Body of pancreas (tissue), 4 donors: ENCODE results near the gene ZNF761. TPM values are rescaled to one million over a fixed set of nuclear protein-coding genes. Genes with fewer than 3 reads are reported as not detected.
"Not testable (repeated sequence)": the region's sequence is repeated elsewhere in the genome, so short reads cannot be mapped to it uniquely, and the experiment has no call there.

Experiments
- ATAC-seq: fragments of 150-250 bp; one replicate; pipeline ENCODE4 v1.9.1; 2016
- DNase-seq, 4 donors: peaks; one replicate each; pipeline ENCODE4 v3.0.0-alpha.2; 2019
- H3K27ac ChIP-seq, 4 donors: fragments of 200-600 bp; sonication (generic); 1 replicate in 3 of 4; 2 replicates in 1 of 4; pipeline versions ENCODE4 v1.5.1 to v1.6.1; 2016 to 2019; ENCODE audit warnings: mild to moderate bottlenecking in 1 of 4, mixed read lengths in 1 of 4, moderate library complexity in 1 of 4
- H3K27me3 ChIP-seq, 2 donors: fragments of 200-600 bp; sonication (generic); one replicate each; pipeline ENCODE4 v1.6.0; 2016; ENCODE audit warnings: mild to moderate bottlenecking in 1 of 2
- H3K36me3 ChIP-seq, 2 donors: fragments of 200-600 bp; sonication (generic); replicated peaks in 1 of 2; 2 replicates each; pipeline ENCODE4 v1.5.1; 2016; ENCODE audit warnings: low read depth in 2 of 2; ENCODE audit not compliant: insufficient read depth in 1 of 2
- H3K4me1 ChIP-seq: fragments of 200-600 bp; sonication (generic); one replicate; pipeline ENCODE4 v1.6.0; 2016
- H3K4me3 ChIP-seq, 2 donors: fragments of 200-600 bp; sonication (generic); 1 replicate in 1 of 2; 2 replicates in 1 of 2; pipeline ENCODE4 v1.5.1; 2016 to 2019
- H3K9me3 ChIP-seq, 3 donors: fragments of 200-600 bp; sonication (generic); 1 replicate in 2 of 3; 2 replicates in 1 of 3; pipeline ENCODE4 v1.5.1; 2016
- CTCF ChIP-seq, 7 experiments: fragments of 450-650 bp in 4 of 7; fragments of 200-600 bp in 3 of 7; sonication (generic) in 3 of 7; IDR thresholded peaks; one replicate each; pipeline ENCODE4 v1.5.1; 2016 to 2019; ENCODE audit warnings: antibody characterized with exemption in 7 of 7
- POLR2A ChIP-seq, 3 donors: fragments of 450-650 bp; IDR thresholded peaks; one replicate each; pipeline ENCODE4 v1.6.1; 2016; ENCODE audit warnings: antibody characterized with exemption in 3 of 3, mild to moderate bottlenecking in 2 of 3
- WGBS, 2 donors: methylation state at CpG; one replicate each; pipeline ENCODE4 v1.1.5; 2017; 5-methylcytosine and 5-hydroxymethylcytosine counted together
- intact Hi-C: fragments of 100-400 bp; cut with DNase I; formaldehyde crosslinking; loops from one replicate; pipeline ENCODE4 v1.15.1; 2023
- total RNA-seq, 2 donors: library from RNA; depleted of rRNA; stranded (reverse); fragments of >200 nt; gene quantifications; one replicate each; pipeline ENCODE4 v1.1.0, GENCODE V29; 2016

The ZNF761 gene
- total RNA-seq, 2 donors from 2014 or later = 4.3 to 6.2 TPM

GRCh38 chr19:53432088-53432661 is 391 bp downstream of the ZNF761 start:
- Histone ChIP-seq H3K9me3 (no peaks in the 10 kb centered on the region), H3K4me3 (peak overlapping the region; percentile 62 to 70), H3K4me1 (peaks cover 18% of the 10 kb centered on the region), H3K27me3 (no peaks in the 10 kb centered on the region), H3K27ac (peak overlapping the region; percentile 65 to 93 (median 88)), H3K36me3 (no peaks in the 10 kb centered on the region)
- intact Hi-C loops = no loop called here
- TF ChIP-seq CTCF (IDR thresholded peaks at IDR 0.05) = no peak
- no peak for TF ChIP-seq POLR2A (IDR thresholded peaks at IDR 0.05)
- ATAC-seq (peak; percentile 16), DNase-seq (peak in 3 of 4 donors; percentile 13 to 35 (median 30))
- WGBS, 2 donors = 0 to 1% methylated on average over 19 to 30 of the region's 30 CpGs

- intact Hi-C loops, ATAC-seq, DNase-seq, H3K4me3 ChIP-seq, H3K4me1 ChIP-seq, H3K27me3 ChIP-seq, H3K27ac ChIP-seq: not testable (repeated sequence)
- WGBS, 2 donors = 78 to 100% methylated on average over 2 of the region's 2 CpGs
- Histone ChIP-seq H3K9me3 (peaks cover 0 to 11% (median 0%) of the 10 kb centered on the region in 3 donors), H3K36me3 (peaks cover 7 to 18% of the 10 kb centered on the region in 2 donors)
Measured at GRCh38 chr19:53443809-53444208, 12.0 kb downstream of the ZNF761 start.

GRCh38 chr19:53447196-53447595 is 15.4 kb downstream of the ZNF761 start:
- peaks cover 30 to 36% of the 10 kb centered on the region in 2 donors for H3K36me3 ChIP-seq
- intact Hi-C loops, H3K4me3 ChIP-seq, H3K27ac ChIP-seq, ATAC-seq, H3K27me3 ChIP-seq, H3K4me1 ChIP-seq, DNase-seq: not testable (repeated sequence)
- 96 to 97% methylated on average over 5 of the region's 5 CpGs for WGBS, 2 donors
- peaks cover 0 to 27% (median 0%) of the 10 kb centered on the region in 3 donors for H3K9me3 ChIP-seq

GRCh38 chr19:53455828-53456227 is 24.0 kb downstream of the ZNF761 start:
- intact Hi-C loops = no loop called here
- Histone ChIP-seq H3K27me3 (no peaks in the 10 kb centered on the region), H3K27ac (no peak overlapping the region), H3K4me1 (no peaks in the 10 kb centered on the region), H3K9me3 (peaks cover 0 to 65% (median 0%) of the 10 kb centered on the region in 3 donors), H3K36me3 (peaks cover 32 to 53% of the 10 kb centered on the region in 2 donors), H3K4me3 (no peak overlapping the region)
- DNase-seq (no peak), ATAC-seq (no peak)
- TF ChIP-seq POLR2A (IDR thresholded peaks at IDR 0.05) (no peak), CTCF (IDR thresholded peaks at IDR 0.05) (no peak)
- 88 to 92% methylated on average over 9 of the region's 9 CpGs for WGBS, 2 donors

- H3K9me3 ChIP-seq = peaks cover 0 to 34% (median 0%) of the 10 kb centered on the region in 3 donors
- intact Hi-C loops, ATAC-seq, H3K4me1 ChIP-seq, H3K27me3 ChIP-seq, H3K36me3 ChIP-seq, H3K27ac ChIP-seq, H3K4me3 ChIP-seq, DNase-seq: not testable (repeated sequence)
- 17 to 30% methylated on average over 11 of the region's 11 CpGs for WGBS, 2 donors
Measured at GRCh38 chr19:53460131-53460721, 28.4 kb downstream of the ZNF761 start.

- intact Hi-C loops = no loop called here
- TF ChIP-seq CTCF (IDR thresholded peaks at IDR 0.05) (no peak), POLR2A (IDR thresholded peaks at IDR 0.05) (no peak)
- peaks cover 4% of the 10 kb centered on the region for H3K4me1 ChIP-seq
- no peak for ATAC-seq
- WGBS, 2 donors = 68 to 76% methylated on average over 6 of the region's 6 CpGs
- H3K27ac ChIP-seq = no peak overlapping the region
- DNase-seq = no peak
- no peak overlapping the region for H3K4me3 ChIP-seq
- peaks cover 0 to 18% (median 0%) of the 10 kb centered on the region in 3 donors for H3K9me3 ChIP-seq
- no peaks in the 10 kb centered on the region for H3K36me3 ChIP-seq
- H3K27me3 ChIP-seq = no peaks in the 10 kb centered on the region
Measured at GRCh38 chr19:53461866-53462265, 30.1 kb downstream of the ZNF761 start.
